Measurements from ENCODE around the gene RPS10.

DNA sequence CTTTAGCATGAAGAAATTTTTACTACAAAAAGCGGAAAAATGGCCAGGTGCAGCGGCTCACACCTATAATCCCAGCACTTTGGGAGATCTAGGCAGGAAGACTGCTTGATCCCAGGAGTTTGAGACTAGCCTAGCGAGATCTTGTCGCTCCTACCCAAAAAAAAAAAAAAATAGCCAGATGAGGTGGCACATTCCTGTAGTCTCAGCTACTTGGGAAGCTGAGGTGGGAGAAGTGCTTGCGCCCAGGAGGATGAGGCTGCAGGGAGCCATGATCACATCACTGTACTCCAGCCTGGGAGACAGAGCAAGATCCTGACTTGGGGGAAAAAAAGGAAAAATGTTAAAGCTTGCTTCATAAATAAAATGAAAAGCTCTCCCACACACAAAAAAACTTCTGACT is 47.9 kb downstream of the RPS10 start:
- TF ChIP-seq, protein P1, sequence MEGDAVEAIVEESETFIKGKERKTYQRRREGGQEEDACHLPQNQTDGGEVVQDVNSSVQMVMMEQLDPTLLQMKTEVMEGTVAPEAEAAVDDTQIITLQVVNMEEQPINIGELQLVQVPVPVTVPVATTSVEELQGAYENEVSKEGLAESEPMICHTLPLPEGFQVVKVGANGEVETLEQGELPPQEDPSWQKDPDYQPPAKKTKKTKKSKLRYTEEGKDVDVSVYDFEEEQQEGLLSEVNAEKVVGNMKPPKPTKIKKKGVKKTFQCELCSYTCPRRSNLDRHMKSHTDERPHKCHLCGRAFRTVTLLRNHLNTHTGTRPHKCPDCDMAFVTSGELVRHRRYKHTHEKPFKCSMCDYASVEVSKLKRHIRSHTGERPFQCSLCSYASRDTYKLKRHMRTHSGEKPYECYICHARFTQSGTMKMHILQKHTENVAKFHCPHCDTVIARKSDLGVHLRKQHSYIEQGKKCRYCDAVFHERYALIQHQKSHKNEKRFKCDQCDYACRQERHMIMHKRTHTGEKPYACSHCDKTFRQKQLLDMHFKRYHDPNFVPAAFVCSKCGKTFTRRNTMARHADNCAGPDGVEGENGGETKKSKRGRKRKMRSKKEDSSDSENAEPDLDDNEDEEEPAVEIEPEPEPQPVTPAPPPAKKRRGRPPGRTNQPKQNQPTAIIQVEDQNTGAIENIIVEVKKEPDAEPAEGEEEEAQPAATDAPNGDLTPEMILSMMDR (conservative IDR thresholded peaks at IDR 0.05; ENCODE audit: low read length): no peak
- TF ChIP-seq EZH2phosphoT487 (IDR thresholded peaks at IDR 0.05; ENCODE audit: borderline replicate concordance): no peak

Measured in Loucy (cell line).